GM12891 (cell line): ENCODE measurements around the gene EGFL7.

Experiments used
- DNase-seq: peaks from one replicate; pipeline ENCODE4 v3.0.0; 2011; ENCODE audit warnings: low spot score; ENCODE audit not compliant: insufficient read length
- FAIRE-seq: peaks from 2 replicates; lab custom pipeline; 2011; peaks lifted over from hg19 to GRCh38; lab: Jason Lieb, UNC
- PAX5 ChIP-seq: IDR thresholded peaks from 2 replicates; pipeline ENCODE4 v1.6.1; 2011; ENCODE audit warnings: low read length, moderate library complexity, mild to moderate bottlenecking; ENCODE audit not compliant: insufficient read depth, severe bottlenecking
- POLR2A ChIP-seq: IDR thresholded peaks from 2 replicates; pipeline ENCODE4 v1.6.1; 2011; ENCODE audit warnings: low read depth, low read length, control low read depth
- POLR2AphosphoS5 ChIP-seq: IDR thresholded peaks from 2 replicates; pipeline ENCODE4 v1.6.1; 2011; ENCODE audit warnings: low read depth, low read length, control low read depth
- POU2F2 ChIP-seq: IDR thresholded peaks from 2 replicates; pipeline ENCODE4 v1.6.1; 2011; ENCODE audit warnings: low read depth, mild to moderate bottlenecking, control low read depth, low read length, moderate library complexity
- SPI1 ChIP-seq: IDR thresholded peaks from 2 replicates; pipeline ENCODE4 v1.6.1; 2011; ENCODE audit warnings: low read depth, low read length, control low read depth
- TAF1 ChIP-seq: IDR thresholded peaks from 2 replicates; pipeline ENCODE4 v1.6.1; 2011; ENCODE audit warnings: low read depth, low read length, control low read depth

Gene EGFL7

DNA sequence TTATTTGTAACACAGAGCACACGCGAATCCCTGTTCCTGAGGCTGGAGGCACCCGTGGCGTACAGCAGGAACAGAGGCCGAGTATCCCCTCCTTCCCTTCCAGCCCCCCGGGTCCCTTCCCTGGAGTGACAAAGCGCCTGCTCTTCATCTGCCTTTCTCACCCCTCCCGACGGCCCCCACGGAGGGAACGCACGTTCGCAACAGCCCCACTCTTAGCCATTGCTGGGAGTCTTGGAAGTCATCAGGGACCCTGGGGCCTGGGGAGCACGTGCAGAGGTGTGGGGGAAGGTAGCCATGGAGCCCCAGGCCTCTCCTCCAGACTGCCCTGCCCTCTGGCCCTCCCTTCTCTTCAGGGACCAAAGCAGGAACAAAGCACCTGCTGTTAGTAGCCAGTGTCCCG, 22.1 kb downstream of the EGFL7 start:
- FAIRE-seq (no peak), DNase-seq (no peak)
- TF ChIP-seq POLR2A (no peak), SPI1 (no peak), PAX5 (no peak), POLR2AphosphoS5 (no peak), POU2F2 (no peak)

DNA sequence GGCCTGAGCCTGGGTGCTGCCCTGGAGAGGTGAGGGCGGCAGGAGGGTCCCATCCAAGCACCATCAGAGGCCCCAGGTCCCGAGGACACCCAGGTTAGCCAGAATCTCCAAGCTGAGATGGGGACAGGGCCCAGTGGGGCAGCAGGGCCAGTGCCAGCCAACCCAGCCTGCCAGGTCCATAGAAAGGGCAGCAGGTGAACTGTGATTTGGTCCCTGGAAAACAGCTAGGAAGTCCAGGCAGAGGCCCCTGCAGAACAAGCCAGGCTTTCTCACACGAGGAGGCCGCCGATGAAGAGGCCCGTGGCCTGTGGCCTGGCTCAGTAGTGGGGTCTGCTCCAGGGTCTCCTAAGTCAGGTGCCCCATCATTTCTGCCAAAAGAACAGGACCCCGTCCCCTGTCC, 22.5 kb downstream of the EGFL7 start:
- TF ChIP-seq PAX5: no peak
- no peak for TF ChIP-seq POU2F2
- TF ChIP-seq SPI1: no peak
- no peak for TF ChIP-seq POLR2A
- no peak for TF ChIP-seq POLR2AphosphoS5
- TF ChIP-seq TAF1: no peak
- DNase-seq: no peak
- FAIRE-seq: no peak

DNA sequence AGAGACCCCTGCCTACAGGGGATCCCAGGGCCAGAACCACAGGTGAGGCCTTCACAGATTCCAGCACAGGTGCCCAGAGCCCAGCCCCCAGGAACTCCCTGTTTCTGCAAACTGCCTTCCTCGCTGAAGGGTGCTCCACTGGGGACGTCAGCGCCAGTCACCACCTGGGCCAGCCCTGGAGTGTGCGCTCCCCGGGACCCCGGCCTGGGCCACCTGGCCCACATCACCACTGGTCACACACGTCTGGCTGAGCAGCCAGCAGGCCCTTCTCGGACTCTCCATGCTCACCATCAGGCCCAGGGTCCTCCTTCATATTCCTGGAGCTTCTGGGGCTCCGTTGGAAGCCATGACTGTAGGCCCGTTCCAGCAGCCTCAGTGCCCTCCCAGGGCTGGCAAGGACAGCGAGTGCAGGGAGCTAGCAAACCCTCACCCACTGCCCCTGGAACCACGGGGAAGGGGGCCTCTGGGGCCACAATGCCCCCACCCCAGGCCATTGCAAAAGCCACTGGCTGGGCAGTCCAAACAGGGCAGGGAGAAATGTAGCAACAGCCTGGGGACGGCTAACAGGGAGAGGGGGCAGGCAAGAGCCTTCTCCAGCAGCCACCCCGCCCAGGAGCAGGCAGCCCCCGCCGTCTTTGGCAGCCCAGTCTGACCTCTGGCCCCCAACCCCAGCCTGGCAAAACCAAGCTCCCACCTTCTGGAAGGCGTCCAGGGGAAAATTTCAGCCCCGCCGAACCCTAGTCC, 23.2 kb downstream of the EGFL7 start:
- no peak for TF ChIP-seq POLR2A
- TF ChIP-seq POU2F2: no peak
- no peak for TF ChIP-seq PAX5
- no peak for TF ChIP-seq POLR2AphosphoS5
- TF ChIP-seq SPI1: no peak
- no peak for TF ChIP-seq TAF1
- FAIRE-seq (no peak), DNase-seq (no peak)

GRCh38 chr9:136686534-136686793, 23.7 kb downstream of the EGFL7 start:
- DNase-seq: no peak
- TF ChIP-seq SPI1 (0 out of 2 replicates have a peak, but pooled peaks have one; percentile 3), POLR2A (no peak)
- no peak for FAIRE-seq

- FAIRE-seq (peak; percentile 51), DNase-seq (peak; percentile 95)
- no peak for TF ChIP-seq PAX5
Measured at GRCh38 chr9:136686794-136687711, 24.3 kb downstream of the EGFL7 start, which contains the start of gene AGPAT2. Gene AGPAT2, minus strand, starts transcription at chr9:136687457. Its CDS starts 100 bp downstream, at chr9:136687357.

GRCh38 chr9:136687721-136688223, 25.1 kb downstream of the EGFL7 start:
- TF ChIP-seq POLR2AphosphoS5 (no peak), PAX5 (no peak), POU2F2 (no peak), TAF1 (no peak), SPI1 (no peak), POLR2A (no peak)
- DNase-seq: no peak

DNA sequence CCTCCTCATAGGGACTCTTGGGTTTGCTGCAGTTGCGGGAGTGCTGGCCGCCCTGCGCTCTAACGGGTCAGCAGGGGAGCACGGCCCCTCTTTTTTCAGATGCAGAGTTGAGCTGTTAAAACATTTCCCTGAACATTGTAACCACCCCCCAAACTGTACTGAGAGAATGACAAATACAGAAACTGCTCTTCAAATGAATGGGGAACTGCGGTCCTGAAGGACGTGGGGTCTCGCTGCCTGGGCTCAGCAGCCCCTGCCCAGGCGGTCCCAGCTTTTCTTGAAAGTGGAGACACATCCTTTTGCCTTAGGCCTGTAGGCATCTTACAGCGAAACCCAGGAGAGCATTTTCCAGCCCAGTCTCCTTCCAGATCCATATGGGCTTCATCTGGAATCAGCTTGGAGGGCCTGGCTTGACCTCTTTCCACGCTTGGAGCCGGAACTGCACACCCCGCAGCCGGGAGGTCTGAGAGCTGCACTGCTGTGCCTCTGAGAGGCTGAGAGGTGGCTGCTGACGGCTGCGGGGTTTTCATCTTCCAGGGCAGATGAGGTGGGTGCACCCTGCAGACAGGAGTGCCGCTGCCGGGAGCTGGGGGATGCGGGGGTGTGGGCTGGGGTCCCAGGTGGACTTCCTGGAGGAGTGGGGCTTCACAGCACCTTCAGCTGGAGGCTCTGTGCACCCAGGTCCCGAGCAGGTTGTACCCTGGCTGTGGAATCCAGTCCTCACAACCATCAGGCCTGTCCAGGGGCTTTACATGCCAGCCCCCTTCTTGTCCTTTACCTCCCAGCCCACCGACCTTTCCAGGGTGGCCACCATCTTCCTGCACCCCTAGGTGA, 25.8 kb downstream of the EGFL7 start:
- DNase-seq (no peak), FAIRE-seq (no peak)
- TF ChIP-seq POLR2A (no peak), POLR2AphosphoS5 (no peak), POU2F2 (no peak), SPI1 (peak; percentile 86)

More at GRCh38 chr9:136687721-136688223, 25.1 kb downstream of the EGFL7 start:
- FAIRE-seq: no peak

GRCh38 chr9:136689108-136689460, 26.4 kb downstream of the EGFL7 start:
- no peak for DNase-seq
- TF ChIP-seq POLR2A (no peak), SPI1 (no peak), TAF1 (no peak), POLR2AphosphoS5 (no peak), PAX5 (no peak), POU2F2 (no peak)
- no peak for FAIRE-seq

DNA sequence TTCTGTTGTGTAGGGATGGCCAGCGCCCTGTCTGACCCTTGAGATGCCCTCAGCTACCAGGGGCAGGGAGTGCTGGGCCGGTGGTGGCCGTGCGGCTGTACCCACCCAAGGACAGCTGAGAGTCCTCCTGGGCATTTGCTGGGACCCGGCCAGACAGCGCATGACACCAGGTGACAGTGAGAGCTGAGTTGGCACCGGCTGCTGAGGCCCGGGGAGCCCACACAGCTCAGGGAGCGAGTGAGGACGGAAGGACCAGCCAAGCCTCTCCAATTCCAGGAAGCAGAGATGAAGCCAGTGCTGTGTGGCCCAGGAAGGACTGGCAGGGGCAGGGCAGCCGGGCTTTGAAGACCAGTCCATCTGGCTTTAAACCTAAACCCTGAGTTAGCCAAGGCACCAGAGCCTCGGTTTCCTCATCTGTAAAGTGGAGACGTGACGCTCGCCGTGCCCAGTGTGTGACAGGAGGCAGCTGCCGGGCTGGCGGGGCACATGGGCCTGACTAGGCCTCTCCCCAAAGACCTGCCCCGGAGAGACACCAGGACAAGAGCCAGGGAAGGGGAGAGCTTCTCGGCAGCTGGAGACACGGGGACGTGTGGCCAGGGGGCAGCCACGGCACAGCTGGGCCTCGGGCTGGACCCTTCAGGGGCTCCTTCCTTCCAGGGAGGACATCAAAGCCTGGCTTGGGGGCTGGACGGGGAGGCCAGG, 27.5 kb downstream of the EGFL7 start:
- DNase-seq: no peak
- FAIRE-seq: no peak
- TF ChIP-seq POLR2A (no peak), POLR2AphosphoS5 (no peak), TAF1 (no peak), PAX5 (no peak), POU2F2 (no peak), SPI1 (no peak)

DNA sequence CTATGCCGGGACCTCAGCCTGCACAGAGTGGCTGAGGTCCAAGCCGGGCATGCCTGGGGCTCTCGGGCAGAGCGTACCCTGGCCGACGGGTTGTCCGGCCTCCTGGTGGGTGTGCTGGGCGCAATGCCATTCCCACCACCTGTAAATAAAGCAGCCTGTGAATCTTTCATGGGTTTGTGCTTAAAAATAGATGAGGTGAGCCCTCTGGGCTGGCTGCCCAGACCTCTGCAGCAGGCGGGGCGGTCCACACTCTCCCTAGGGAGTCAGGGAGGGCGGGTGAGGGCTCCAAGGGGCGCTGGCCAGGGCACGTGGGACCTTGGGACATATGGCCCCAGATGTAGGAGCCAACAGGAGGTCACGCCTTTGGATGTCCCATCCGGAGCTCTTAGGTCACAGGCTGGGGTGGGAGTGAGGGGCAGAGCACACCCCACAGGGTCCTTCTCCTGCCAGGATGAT, 28.1 kb downstream of the EGFL7 start:
- no peak for DNase-seq
- TF ChIP-seq POLR2AphosphoS5 (no peak), POLR2A (no peak), PAX5 (no peak), SPI1 (no peak), POU2F2 (no peak), TAF1 (no peak)
- no peak for FAIRE-seq
